ENCODE measurements around the gene TMEM30B.

DNA sequence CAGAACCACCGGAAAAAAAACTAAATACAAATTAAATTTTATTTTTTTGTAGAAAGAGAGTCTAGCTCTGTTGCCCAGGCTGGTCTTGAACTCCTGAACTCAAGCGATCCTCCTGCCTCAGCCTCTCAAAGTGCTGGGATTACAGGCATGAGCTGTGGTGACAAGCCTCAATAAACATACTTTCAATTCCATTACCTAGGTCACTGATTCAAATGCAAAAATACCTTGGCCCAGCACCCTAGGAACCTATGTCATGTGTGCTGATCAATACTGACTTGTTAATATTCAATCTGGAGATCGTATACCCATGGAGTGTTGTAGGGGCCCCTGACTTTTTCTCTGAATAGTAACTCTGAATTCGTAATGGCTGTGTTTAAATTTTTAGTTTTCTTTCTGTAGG is 7.1 kb upstream of the TMEM30B start:
- TF ChIP-seq CTCF (IDR thresholded peaks at IDR 0.05 in 4 of 5, conservative IDR thresholded peaks at IDR 0.05 in 1 of 5), result no peak
- TF ChIP-seq POLR2A (IDR thresholded peaks at IDR 0.05), result no peak
